Adipose tissue (tissue), 3 donors: Measurements from ENCODE around the gene GABRG2. TPM values are rescaled to one million over a fixed set of nuclear protein-coding genes. Genes with fewer than 3 reads are reported as not detected.
"Not testable (repeated sequence)": the region's sequence is repeated elsewhere in the genome, so short reads cannot be mapped to it uniquely, and the experiment has no call there.

ENCODE experiments used
- H3K27ac ChIP-seq: one replicate; pipeline ENCODE4 v1.5.1; 2013; ENCODE audit warnings: low read depth, low read length
- WGBS, 3 donors: extraction: QIAGEN DNeasy Blood & Tissue Kit; methylation state at CpG; one replicate each; pipeline ENCODE4 v1.1.7; 2013; 5-methylcytosine and 5-hydroxymethylcytosine counted together
- polyA plus RNA-seq, 3 donors: library from polyadenylated mRNA; stranded (reverse); fragments of 200-250 nt; gene quantifications; one replicate each; pipeline ENCODE4 v1.2.3, GENCODE V29; 2013
- donor health status: healthy with polysubstance abuse.
- donor health status: Bipolar disorder and iron deficiency.
- donor health status: healthy.

GABRG2 gene
- polyA plus RNA-seq = under 1 TPM in 1 of 3 donors, not detected in 2; 0.16 TPM

DNA sequence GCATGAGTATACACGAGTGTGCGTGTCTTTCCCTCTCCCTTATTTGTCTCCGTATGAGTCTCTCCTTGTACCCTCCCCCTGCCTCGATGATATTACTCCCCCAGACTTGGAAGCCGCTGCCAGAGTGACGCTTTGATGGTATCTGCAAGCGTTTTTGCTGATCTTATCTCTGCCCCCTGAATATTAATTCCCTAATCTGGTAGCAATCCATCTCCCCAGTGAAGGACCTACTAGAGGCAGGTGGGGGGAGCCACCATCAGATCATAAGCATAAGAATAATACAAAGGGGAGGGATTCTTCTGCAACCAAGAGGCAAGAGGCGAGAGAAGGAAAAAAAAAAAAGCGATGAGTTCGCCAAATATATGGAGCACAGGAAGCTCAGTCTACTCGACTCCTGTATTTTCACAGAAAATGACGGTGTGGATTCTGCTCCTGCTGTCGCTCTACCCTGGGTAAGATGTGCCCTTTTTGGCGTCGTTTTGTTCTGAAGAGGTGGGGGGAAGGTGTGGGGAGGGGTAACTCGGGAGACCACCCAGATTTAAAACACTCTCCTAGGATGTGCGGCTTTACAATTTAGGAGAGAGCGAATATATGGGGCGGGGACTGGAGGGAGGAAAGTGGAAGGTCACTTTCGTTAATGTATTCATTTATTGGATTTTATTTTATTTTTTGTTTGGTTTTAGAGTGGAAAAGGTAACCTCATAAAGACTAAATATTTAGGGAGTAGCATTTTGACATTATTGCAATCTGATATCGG lies at the start of gene GABRG2:
TSS of gene GABRG2 (plus strand) at position 119 of the 757 bp plus-strand sequence. CDS start at position 346, 227 bp downstream.
- WGBS, 3 donors = 4 to 7% (median 7%) methylated on average over 21 of the region's 21 CpGs
- no peak within 1 kb of the TSS for H3K27ac ChIP-seq

DNA sequence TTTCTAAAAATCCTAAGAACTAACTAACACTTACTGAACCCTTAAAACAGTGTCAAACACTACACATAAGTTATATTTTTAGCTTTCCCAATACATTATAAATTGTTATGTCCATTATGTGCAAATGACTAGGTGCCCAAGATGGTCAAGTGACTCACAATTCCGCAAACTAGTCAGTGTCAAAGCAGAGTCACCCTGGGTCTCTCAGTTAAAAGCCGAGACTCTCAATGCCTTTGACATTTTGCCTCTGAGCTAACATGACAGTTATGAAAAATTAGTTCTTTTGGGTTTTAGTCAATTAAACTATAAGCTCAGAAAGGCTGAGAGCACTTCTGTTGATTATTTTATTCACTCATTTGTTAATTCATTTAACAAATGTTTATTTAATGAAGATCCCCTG lies 42.3 kb upstream of the GABRG2 start:
- 69 to 82% (median 81%) methylated on average over 2 of the region's 2 CpGs for WGBS, 3 donors
- H3K27ac ChIP-seq = no peak overlapping the region

DNA sequence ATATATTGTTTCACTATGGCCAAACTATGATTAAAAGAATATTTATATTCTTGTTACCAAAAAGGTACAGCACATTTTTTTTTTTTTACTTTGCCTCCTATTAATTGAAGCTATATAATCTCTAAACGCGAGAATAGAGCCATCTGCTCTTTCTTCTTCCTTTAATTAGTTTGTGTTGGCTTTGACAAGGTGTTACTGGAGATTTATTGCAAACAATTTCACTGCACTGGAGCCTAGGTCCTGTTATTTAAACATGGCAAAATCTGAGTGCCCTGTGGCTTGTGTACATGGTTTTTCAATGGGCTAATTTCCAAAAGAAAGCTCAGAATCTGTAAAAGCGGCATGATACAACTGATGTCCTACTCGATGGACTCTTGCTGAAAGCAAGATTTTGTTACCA lies 40.8 kb upstream of the GABRG2 start:
- 34 to 52% (median 41%) methylated on average over 4 of the region's 4 CpGs for WGBS, 3 donors
- no peak overlapping the region for H3K27ac ChIP-seq

DNA sequence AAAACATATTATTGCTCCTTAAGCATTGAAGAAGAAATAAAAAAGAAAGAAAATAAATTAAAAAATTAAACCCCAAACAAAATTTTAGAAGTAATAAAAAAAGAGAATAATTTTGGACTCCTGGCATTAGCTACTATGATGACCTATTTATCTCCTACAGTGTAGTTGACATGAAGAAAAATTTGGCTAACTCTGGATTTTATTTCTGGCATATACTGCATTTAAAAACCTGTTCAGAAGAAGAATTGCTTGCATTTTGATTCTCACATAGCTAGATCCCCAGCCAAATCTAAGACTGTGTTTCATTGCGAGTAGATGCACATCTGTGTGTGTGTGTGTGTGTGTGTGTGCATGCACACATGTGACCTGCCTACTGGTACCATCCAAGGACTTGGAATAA lies 30.1 kb upstream of the GABRG2 start:
- no peak overlapping the region for H3K27ac ChIP-seq
- WGBS, 3 donors = 67 to 87% (median 86%) methylated on average over 1 of the region's 1 CpG

DNA sequence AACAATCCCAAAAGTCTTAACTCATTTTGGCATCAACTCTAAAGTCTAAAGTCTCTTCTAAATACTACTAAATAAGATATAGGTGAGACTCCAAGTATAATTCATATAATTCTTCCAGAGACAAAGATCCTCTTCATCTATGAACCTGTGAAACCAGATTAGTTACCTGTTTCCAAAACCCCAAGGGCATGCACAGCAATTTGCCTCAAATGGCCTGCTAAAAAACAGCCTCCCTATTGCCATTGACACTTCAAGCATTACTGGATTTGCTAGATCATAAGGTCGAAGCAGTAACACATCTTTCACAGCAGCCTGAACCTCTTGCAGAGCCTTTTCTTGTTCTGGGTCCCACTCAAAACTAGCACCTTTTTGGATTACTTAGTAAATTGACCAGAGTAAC lies 20.3 kb upstream of the GABRG2 start:
- H3K27ac ChIP-seq = no peak overlapping the region
- WGBS, 3 donors = 53 to 61% (median 55%) methylated on average over 1 of the region's 1 CpG

DNA sequence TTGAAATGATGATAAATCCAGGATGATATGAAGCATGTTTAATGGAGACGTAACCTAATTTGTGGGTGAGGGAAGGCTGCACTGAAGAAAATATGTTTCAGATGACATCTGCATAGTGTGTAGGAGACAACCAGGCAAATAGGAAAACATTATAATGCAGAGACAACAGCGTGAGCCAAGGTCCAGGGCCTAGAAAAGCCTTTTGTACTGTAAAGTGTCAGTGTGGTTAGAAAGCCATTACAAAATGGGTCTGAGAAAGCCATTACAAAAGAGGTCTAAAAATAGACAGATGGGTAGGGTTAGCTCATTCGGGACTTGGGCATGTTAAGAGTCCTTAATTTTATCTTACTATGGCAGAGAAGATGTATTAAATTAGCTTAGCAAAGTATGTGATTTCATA lies 14.9 kb upstream of the GABRG2 start:
- H3K27ac ChIP-seq = no peak overlapping the region
- 57 to 69% (median 61%) methylated on average over 3 of the region's 3 CpGs for WGBS, 3 donors

DNA sequence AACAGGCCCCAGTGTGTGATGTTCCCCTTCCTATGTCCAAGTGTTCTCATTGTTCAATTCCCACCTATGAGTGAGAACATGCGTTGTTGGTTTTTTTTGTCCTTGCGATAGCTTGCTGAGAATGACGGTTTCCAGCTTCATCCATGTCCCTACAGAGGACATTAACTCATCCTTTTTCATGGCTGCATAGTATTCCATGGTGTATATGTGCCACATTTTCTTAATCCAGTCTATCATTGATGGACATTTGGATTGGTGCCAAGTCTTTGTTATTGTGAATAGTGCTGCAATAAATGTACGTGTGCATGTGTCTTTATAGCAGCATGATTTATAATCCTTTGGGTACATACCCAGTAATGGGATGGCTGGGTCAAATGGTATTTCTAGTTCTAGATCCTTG lies 12.5 kb upstream of the GABRG2 start:
- WGBS, 3 donors = 83 to 85% (median 83%) methylated on average over 4 of the region's 4 CpGs
- H3K27ac ChIP-seq = not testable (repeated sequence)

DNA sequence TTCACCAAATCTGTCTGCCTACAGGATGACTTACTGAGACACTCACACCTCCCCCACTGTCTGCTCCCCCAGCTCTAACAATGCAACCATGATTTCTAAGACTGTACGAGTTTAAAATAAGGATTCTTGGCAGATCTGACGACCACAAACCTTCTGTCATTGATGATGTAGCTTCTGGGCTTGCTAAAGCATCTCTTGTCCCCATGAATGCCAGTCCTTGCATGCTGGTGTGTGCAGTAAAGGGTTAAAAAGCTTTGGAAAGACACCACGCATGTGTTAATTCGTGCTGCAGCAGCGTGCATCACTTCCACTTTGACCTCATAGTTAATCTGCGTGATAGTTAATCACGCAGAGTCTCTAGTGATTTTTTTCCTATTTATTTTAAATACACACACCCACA lies 411 bp upstream of the GABRG2 start:
- WGBS, 3 donors = 3 to 5% (median 4%) methylated on average over 7 of the region's 7 CpGs
- no peak overlapping the region for H3K27ac ChIP-seq

DNA sequence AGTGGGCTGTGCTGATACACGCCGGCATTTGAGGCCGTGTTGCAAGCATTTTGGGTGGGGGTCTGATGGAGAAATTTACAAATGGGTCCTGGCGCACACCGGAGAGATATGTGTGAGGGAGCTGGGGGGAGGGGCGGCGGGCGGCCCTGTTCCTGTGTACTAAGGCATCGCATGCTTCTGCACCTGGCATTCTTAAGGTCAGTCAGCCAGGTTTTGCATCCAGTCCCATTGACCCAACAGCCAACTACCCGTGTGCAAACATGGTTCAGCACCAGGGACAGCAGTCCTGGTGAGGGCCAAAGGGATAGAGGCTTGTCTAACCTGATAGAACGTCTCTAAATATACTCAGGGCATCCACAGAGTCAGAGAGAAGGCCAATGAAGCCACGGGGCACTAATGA lies 839 bp downstream of the GABRG2 start:
- WGBS, 3 donors = 2 to 6% (median 3%) methylated on average over 12 of the region's 12 CpGs
- no peak overlapping the region for H3K27ac ChIP-seq

DNA sequence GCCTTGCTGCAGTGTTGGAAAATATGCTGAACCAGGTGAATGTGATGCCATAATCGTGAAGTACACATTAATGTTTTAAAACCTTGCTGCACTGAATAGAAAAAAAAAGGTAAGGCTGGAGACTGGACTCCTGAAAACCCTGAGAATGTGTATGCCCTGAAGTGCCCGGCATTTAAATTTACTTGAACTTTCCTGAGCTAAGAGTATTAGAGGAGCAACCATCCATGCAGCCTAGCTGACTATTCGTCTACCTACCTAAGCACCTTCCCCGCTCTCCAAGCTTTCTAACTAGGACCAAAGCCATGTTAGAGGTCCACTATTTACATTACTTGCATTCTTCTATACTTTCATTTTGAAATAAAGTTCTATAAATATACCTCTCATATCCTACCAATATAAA lies 1.4 kb downstream of the GABRG2 start:
- WGBS, 3 donors = 81 to 86% (median 83%) methylated on average over 4 of the region's 4 CpGs
- H3K27ac ChIP-seq = no peak overlapping the region

DNA sequence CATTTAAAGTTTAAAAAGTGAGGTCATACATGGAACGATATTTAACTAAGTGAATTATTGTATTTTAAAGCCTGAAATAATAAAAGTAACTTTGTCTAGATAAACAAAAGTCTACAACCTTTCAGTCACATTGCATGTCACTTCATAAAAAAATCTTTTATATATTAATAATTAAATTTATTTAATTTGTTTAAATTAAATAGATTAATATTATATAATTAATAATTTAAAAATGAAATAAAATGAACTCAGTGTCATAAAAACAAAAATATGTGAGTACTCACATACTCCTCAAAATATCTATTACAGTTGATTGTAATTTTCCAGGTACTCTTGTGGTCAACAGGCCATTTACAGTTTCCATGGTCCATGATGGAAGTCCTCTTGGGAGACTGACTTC lies 11.2 kb downstream of the GABRG2 start:
- 83 to 90% (median 88%) methylated on average over 1 of the region's 1 CpG for WGBS, 3 donors

DNA sequence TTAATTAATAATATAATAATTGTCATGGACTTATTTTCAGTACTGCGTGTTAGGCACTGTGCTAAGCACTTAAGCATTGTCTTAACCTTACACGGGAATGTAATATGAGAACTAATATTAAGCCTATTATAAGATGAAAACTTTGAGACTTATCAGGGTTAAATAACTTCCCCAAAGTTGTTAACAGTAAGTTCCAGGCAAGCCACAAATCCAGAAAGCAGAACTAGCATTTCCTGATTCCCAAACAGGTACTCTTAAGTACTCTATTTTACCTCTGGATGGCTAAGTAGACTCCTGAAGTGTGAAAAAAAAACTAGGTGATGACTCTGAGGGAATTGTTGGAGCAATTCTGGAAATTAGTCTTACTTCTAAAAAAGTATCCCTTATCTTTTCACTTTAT lies 23.8 kb downstream of the GABRG2 start:
- no peak overlapping the region for H3K27ac ChIP-seq

More for the DNA sequence above, 11.2 kb downstream of the GABRG2 start:
- no peak overlapping the region for H3K27ac ChIP-seq

DNA sequence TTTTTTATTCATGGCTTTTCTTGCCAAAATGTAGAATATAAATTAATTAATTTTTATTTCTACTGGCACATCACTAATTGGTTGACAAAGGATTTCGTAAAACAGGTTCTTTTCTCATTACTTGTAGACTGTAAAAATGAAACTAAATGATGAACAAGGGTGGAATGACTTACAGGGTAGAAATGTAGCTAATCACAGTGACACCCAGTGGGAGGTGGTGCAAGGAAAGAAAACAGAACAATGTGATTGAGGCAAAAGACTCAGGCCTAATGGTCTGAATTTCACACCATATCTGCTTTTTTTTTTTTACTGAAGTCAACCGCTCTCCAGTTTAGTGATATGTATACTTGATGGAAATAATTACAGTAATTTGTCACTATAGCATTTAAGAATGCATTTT lies 28.9 kb downstream of the GABRG2 start:
- H3K27ac ChIP-seq = no peak overlapping the region
- WGBS, 3 donors = 61 to 62% (median 61%) methylated on average over 2 of the region's 2 CpGs

More for the DNA sequence above, 23.8 kb downstream of the GABRG2 start:
- 47 to 80% (median 50%) methylated on average over 2 of the region's 2 CpGs for WGBS, 3 donors

DNA sequence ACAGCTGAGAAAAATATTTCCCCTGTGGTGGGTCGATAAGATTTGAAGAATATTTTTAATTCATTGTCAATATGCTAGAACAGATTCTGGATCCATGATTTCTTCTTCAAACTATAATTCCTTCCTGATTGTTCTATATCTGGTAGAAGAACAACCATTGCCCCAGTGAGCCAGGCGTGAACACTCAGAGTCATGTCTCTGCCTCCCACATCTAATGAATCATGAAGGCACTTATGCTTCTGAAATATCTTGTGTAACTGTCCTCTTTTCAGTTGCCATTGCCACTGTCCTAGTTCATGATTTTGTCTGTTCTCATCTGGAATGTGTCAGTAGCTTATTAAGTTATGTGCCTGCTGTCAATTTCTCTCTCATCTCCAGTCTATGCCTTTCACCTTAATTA lies 40.0 kb downstream of the GABRG2 start:
- 81 to 83% (median 82%) methylated on average over 2 of the region's 2 CpGs for WGBS, 3 donors
- no peak overlapping the region for H3K27ac ChIP-seq

DNA sequence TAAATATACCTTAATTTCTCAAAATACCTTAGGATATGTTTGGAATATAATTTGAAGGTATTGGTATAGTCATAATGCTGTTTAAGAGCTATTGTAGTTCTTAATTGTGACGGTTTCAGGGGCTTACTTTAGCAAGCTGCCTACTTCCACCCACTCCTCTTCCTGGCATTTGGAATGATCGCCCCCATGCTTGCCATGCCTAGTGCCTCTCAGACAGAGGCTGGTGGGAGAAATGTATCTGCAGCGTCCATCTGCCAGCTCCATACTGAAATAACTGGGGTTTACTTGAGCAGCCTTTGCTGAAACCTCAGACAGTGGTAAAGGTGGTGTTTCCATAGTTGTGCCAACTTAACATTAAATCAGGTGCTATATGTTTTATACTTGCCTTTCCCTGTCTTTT lies 52.2 kb downstream of the GABRG2 start:
- 72 to 86% (median 83%) methylated on average over 3 of the region's 3 CpGs for WGBS, 3 donors
- H3K27ac ChIP-seq = no peak overlapping the region

DNA sequence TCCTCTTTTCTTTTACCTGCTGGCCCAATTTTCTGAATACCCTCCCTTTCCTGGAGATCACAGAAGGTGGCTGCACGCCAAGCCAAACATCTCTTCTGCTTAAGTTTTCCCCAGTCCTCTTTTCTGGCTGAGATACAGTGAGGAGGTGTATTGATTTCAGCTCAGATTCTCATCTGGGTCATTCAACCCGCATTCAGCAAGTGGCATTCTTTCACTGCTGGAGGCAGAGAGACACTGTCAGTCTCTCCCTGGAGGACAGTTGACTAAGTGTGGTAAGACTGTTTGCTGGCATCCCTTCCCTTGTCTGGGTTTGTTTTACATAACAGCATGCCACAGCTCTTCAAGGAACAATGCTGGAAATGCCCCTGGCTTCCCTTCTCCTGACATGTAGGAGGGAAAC lies 60.5 kb downstream of the GABRG2 start:
- H3K27ac ChIP-seq = no peak overlapping the region
- WGBS, 3 donors = 15 to 34% (median 32%) methylated on average over 2 of the region's 2 CpGs

DNA sequence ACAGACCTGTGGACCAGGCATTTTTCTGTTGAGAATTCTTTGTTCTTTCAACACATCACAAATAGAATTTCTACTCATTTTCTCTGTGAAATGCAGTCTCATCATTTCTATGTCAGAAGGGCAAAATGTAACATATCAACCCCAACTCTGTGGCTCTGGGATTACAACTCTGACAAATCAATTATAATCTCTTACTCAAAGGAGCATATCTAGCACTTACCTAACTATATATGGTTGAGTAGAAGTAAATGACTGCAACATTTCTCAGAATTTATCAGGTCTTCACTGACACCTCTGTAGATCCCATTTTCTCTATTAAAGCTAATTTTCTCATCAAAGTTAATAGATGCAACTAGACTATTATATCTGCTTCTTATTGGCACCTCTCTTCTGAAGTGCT lies 64.8 kb downstream of the GABRG2 start:
- no peak overlapping the region for H3K27ac ChIP-seq

DNA sequence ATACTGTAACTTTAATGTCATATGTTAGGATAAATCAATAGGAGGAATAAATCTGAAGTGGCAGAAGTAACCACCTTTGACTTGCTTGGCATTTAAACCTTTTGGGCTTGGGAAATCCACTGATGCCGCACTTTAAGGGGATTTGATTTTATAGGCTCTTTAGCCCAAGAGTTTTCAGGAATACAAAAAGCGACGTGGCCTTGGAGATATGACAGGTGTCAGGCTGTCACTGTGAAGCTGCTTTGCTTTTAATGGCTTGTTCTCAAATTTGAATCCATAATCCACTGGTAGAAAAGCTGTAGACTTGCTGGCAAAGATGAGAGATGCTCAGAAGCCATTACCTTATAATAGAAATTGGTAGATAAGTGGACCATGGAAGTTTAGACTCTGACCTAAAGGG lies 71.6 kb downstream of the GABRG2 start:
- H3K27ac ChIP-seq = no peak overlapping the region
- WGBS, 3 donors = 67 to 85% (median 80%) methylated on average over 3 of the region's 3 CpGs

DNA sequence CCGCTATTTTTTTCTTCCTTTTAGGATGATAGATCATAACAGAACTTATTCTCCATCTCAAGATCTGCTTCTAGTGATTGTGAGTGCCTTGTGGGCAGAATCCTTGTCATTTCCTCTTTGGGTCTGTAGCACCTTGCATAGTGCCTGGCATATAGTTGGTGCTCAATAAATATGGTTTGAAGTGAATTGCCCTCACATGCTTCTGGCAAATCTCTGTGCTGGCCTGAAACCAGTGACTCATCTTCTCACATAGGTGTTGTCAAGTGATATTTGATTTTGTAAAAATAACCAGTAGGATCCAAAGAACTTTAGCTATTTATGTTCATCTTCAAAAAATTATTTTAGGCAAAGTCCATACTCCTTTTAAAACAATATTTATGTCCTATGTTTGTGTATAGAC lies 86.7 kb downstream of the GABRG2 start:
- H3K27ac ChIP-seq = no peak overlapping the region
- 88 to 96% (median 95%) methylated on average over 1 of the region's 1 CpG for WGBS, 3 donors

DNA sequence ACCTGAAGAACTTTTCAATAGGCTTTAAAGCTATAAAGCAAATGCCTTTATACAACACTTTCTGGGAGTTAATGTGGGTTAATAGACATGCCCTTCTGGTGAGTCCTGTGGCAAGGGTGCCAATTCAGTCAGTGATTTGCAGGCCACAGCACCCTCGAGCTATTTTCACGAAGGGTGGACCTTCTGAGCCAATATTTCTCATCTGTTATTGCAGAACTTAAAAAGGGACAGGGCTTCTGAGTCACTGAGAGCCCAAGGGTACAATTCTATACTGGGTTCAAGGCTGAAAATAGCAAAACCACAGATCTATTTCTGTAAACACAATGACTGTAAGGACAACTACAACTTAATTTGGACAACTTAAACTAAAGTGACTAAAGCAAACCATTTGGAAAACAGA lies 92.8 kb downstream of the GABRG2 start:
- H3K27ac ChIP-seq = no peak overlapping the region
- 63 to 65% (median 63%) methylated on average over 2 of the region's 2 CpGs for WGBS, 3 donors
